NCI-H82 (cell line): ENCODE results near the gene TMEM167B.
"Not testable (repeated sequence)": the region's sequence is repeated elsewhere in the genome, so short reads cannot be mapped to it uniquely, and the experiment has no call there.

Source experiments
- DNase-seq: peaks from one replicate; lab custom pipeline; 2025; lab: John Stamatoyannopoulos, UW

Gene TMEM167B

DNA sequence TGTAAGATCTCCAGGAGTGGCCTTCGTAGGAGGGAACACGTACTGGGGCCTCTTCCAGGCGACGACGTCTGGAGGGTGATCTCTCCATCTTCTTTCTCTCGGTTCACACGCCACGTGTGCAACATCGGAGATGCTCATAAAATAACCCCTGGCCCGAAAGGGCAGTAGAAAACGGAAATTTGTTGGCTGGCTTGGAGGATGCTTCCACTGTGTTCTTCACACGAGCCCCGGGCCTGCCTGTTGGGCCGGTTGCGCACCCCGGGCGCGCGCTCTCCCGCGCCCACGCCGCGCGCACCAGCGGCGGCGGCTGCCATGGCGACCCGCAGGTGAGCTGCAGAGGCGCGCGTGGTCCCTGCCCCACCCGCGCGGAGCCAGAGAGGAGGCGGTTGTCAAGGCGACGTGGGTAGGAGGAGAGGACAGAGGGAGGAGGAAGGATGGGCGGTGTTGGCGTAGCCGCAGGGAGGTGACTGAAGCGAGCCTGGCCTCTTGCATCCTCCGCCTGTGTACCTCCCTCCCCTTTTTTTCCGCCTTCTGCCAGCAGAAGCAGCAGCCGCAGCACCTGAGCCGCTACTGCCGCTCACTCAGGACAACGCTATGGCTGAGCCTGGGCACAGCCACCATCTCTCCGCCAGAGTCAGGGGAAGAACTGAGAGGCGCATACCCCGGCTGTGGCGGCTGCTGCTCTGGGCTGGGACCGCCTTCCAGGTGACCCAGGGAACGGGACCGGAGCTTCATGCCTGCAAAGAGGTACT, 23.2 kb downstream of the TMEM167B start, which contains the start of gene ELAPOR1:
Gene ELAPOR1 (plus strand): TSS at position 526 of the 752 bp plus-strand sequence. CDS start 69 bp downstream, at position 595.
- peak; percentile 76 for DNase-seq

DNA sequence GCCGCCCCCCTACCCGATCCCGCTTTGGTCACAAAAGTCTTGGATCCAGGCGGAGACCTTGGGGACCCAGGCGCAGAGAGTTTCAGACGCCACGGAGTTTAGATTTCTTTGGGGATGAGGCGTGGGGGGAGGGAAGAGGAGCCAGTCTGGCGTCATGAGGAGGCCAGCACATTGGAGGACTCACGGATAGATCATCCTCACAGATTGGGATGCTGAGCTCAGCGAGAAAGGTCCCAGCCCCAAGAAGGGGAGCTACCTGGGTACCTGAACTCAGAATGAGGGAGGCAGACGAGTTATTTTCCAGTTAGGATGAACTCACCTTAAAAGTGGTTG, 23.7 kb downstream of the TMEM167B start:
- peak; percentile 40 for DNase-seq

DNA sequence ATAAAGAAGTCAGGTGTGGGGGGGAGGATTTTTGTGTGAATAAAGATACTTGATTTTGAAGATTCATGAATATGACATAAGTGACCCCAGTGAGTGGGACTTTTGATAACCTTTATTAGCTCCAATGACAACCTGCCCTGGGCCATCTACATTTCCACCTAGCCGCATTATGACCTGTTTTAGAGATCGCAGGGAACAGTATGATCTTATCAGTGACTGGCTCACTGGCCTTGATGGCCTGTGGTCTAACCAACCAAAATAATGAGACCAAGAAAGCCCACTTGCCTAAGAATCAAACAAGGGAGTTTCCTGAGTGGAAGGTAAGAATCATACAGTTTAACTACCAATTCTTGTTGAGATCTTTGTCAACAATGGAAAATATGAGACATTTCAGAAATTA, 25.1 kb downstream of the TMEM167B start:
- no peak for DNase-seq

- DNase-seq: no peak
Measured at GRCh38 chr1:109116286-109116685, 25.7 kb downstream of the TMEM167B start.

DNA sequence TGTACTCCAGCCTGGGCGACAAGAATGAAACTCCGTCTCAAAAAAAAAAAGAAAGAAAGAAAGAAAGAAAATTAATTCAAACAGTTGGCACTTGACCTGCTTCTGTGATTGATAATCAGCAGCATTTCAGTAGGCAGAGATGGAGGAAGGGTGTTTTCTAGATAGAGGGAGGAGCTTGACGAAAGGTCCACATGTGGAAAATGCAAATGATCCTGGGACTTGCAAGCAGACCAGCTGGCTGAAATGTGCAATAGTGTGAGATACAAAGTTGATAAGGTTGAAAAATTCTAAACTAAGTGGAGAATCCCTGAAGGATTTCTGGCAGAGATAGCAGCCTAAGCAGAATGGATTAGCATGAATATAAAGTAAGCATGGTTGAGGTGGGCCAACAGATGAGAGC, 27.5 kb downstream of the TMEM167B start:
- DNase-seq: no peak

- no peak for DNase-seq
Measured at GRCh38 chr1:109120356-109120755, 29.8 kb downstream of the TMEM167B start.

DNA sequence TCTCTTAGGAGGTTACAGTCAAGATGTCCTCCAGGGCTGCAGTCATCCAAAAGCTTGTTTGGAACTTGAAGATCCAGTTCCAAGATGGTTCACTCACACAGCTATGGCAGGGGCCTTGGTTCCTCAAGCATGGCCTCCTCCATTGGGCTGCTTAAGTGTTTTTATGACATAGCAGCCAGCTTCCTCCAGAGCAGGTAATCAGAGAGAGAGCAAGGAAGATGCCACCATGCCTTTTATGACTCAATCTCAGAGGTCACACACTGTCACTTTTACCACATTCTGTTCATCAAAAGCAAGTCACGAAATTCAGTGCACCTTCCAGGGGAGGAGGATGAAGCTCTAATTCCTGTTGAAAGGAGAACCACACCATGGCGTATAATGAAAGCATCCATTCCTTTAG, 40.5 kb downstream of the TMEM167B start:
- no peak for DNase-seq

DNA sequence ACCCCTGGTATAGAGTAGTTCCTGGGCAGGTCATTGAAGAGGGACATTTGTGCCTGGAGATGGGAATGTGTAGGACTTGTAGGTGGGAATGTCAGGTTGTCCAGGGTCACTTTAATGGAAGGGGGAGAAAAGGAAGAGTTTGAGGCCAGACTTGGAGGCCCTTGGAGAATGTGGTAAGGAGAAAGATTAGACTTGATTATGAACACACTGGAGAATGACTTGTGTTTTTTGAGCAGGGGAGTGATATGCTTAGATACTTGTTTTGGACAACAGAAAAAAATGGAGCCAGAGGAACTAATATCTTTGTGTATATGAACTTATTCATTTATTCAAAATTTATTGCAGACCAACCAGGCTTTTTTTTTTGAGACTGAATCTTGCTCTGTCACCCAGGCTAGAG, 41.2 kb downstream of the TMEM167B start:
- no peak for DNase-seq

GRCh38 chr1:109133002-109133706, 42.6 kb downstream of the TMEM167B start:
- DNase-seq: no peak

GRCh38 chr1:109133815-109134214, 43.3 kb downstream of the TMEM167B start:
- DNase-seq: no peak

GRCh38 chr1:109134423-109134822, 43.9 kb downstream of the TMEM167B start:
- DNase-seq: no peak

DNA sequence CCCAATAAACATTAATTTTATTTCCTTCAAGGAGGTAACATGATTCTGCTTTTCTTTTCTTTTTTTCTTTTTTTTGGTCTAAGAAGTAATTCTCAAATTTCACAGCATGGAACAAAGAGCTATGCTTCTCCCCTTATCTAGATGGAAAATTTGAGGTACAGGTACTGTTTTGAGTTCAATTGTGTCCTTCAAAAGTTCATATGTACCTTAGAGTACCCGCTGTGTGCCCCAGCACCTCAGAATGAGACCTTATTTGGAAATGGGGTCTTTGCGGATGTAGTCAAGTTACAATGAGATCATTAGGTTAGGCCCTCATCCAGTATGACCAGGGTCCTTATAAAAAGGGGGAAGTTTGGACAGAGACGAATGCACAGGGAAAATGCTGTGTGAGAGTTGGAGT, 45.4 kb downstream of the TMEM167B start:
- DNase-seq: no peak

- no peak for DNase-seq
Measured at GRCh38 chr1:109136766-109137165, 46.2 kb downstream of the TMEM167B start.

DNA sequence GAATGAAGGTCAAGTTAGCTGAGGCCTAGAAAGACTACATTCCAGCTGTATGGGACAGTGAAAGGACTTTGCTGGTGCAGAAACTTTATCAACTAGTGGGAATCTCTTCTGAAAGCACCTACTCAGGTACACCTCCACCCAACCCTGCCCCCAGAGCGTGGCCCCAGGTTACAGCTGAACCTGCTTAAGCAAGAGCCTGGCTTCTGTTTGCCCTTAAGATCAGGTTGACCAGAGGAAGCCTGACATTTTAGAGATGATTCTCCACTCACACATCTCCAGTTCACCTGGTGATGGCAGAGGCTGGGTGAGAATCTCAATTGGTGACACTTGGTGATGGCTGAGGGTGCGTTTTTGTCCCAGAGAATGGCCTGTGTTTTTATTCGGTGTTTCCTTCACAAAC, 47.4 kb downstream of the TMEM167B start:
- no peak for DNase-seq

DNA sequence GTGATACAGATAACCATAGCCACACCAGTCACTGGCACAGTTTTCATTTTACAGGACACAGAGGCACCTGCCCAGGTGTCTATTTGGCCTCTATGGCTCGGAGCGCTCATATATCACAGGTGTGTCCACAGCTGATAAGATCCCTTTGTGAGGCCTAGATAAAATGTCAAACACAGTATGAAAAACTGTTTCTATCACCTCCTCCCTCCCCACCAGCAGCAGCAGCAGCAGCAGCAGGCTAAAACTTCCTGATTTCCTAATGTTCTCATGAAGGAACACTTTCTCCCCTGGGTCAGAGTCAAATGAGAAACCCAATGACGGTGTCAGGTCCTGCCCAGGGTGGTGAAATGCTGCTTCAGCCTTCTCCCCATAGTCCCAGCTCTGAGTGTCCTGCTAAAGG, 47.8 kb downstream of the TMEM167B start:
- no peak for DNase-seq

DNA sequence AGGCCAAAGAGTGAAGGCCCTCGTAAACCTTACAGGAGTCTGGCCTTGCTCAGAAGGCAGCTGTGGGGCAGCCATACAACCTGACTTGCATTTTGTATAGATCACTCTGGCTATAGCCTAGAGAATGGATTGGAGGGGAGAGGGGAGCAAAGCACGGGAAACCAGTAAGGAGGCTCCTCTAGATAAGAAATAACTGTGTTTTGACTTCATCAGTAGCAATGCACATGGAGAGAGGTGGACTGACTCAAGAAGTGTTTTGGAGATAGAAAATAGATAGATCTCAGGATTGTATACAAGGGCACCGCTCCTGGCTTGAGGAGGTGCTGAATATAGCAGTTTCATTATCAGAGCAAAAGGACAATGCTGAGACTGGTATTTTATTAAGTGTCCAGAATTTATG, 49.8 kb downstream of the TMEM167B start:
- DNase-seq: no peak

DNA sequence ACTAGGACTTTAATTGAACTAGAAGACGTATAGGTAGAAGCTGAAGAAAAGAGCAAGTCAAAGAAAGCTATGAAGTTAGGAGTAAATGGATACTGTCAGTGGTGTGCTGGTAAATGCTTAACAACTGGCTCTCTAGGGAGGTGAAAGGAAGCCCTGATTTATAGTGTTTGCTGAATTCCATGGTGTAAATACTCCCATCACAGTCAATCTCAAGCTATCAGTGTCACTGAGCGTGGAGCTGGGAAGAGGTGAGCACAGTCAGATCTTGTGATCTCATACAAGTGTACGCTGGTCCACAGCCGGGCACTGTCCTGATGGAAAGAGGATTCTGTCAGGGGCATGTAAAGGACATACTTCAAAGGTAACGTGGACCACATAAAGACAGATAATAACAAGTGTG, 51.7 kb downstream of the TMEM167B start:
- DNase-seq: no peak

DNA sequence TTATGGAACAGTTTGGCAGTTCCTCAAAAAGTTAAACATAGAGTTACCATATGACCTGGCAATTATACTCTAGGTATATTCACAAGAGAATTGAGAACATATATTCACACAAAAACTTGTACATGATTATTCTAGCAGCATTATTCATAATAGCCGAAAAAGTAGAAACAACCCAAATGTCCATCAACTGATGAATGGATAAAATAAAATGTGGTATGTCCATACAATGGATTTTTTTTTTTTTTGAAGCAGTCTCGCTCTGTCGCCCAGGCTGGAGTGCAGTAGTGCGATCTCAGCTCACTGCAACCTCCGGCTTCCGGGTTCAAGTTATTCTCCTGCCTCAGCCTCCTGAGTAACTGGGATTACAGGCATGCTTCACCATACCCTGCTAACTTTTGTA, 52.2 kb downstream of the TMEM167B start:
- DNase-seq: not testable (repeated sequence)
